Neuronal stem cell (in vitro differentiated cells): ENCODE data around the gene SCN3A.

Experiments
- DNase-seq: peaks from one replicate; pipeline ENCODE4 v3.0.0-alpha.2; 2013; ENCODE audit warnings: low spot score
- H2AFZ ChIP-seq: one replicate; pipeline ENCODE4 v1.6.1; 2013; ENCODE audit warnings: mild to moderate bottlenecking, low read length, inconsistent platforms
- H2AK5ac ChIP-seq: 2 replicates; pipeline ENCODE4 v1.6.1; 2013; ENCODE audit warnings: low read depth, mild to moderate bottlenecking, inconsistent platforms, low read length, moderate library complexity, mixed read lengths
- H2BK120ac ChIP-seq: 2 replicates; pipeline ENCODE4 v1.6.1; 2013; ENCODE audit warnings: low read depth, mild to moderate bottlenecking, inconsistent platforms, low read length, moderate library complexity, mixed read lengths
- H2BK12ac ChIP-seq: one replicate; pipeline ENCODE4 v1.6.1; 2013; ENCODE audit warnings: low read length, inconsistent platforms
- H2BK15ac ChIP-seq: 2 replicates; pipeline ENCODE4 v1.6.1; 2013; ENCODE audit warnings: mild to moderate bottlenecking, low read length, inconsistent platforms, mixed read lengths
- H2BK5ac ChIP-seq: one replicate; pipeline ENCODE4 v1.6.1; 2013; ENCODE audit warnings: inconsistent platforms, mild to moderate bottlenecking, low read length, moderate library complexity
- H3K14ac ChIP-seq: one replicate; pipeline ENCODE4 v1.6.1; 2013; ENCODE audit warnings: low read length, inconsistent platforms
- H3K18ac ChIP-seq: 2 replicates; pipeline ENCODE4 v1.6.1; 2013; ENCODE audit warnings: low read length, inconsistent platforms
- H3K23ac ChIP-seq: 2 replicates; pipeline ENCODE4 v1.6.1; 2013; ENCODE audit warnings: low read depth, mild to moderate bottlenecking, mixed read lengths, low read length, inconsistent platforms; ENCODE audit not compliant: poor library complexity
- H3K27ac ChIP-seq: replicated peaks from 3 replicates; pipeline ENCODE4 v1.5.1; 2013; ENCODE audit warnings: low read length, inconsistent platforms
- H3K27me3 ChIP-seq, 3 experiments: 2 replicates each; pipeline ENCODE4 v1.6.1; 2013; ENCODE audit warnings: low read length in 3 of 3, mild to moderate bottlenecking in 2 of 3, inconsistent platforms in 1 of 3, low read depth in 1 of 3, mixed read lengths in 1 of 3, moderate library complexity in 1 of 3; ENCODE audit not compliant: control insufficient read depth in 3 of 3, insufficient read depth in 3 of 3
- H3K36me3 ChIP-seq, 2 donors: replicated peaks in 1 of 2; 2 replicates each; pipeline ENCODE4 v1.6.1; 2013; ENCODE audit warnings: low read length in 2 of 2; ENCODE audit not compliant: control insufficient read depth in 2 of 2, insufficient read depth in 2 of 2
- H3K4ac ChIP-seq: 2 replicates; pipeline ENCODE4 v1.6.1; 2013; ENCODE audit warnings: inconsistent platforms, mild to moderate bottlenecking, low read length, moderate library complexity
- H3K4me1 ChIP-seq, 2 donors: 1 replicate in 1 of 2; 2 replicates in 1 of 2; pipeline ENCODE4 v1.6.1; 2013; ENCODE audit warnings: low read length in 2 of 2, low read depth in 1 of 2; ENCODE audit not compliant: control insufficient read depth in 2 of 2, insufficient read depth in 1 of 2
- H3K4me2 ChIP-seq: one replicate; pipeline ENCODE4 v1.6.1; 2013; ENCODE audit warnings: mild to moderate bottlenecking, low read length, inconsistent platforms; ENCODE audit not compliant: insufficient read depth, poor library complexity, severe bottlenecking
- H3K4me3 ChIP-seq, 2 donors: 2 replicates each; pipeline ENCODE4 v1.5.1; 2013; ENCODE audit warnings: low read length in 2 of 2, mild to moderate bottlenecking in 2 of 2, inconsistent platforms in 1 of 2, moderate library complexity in 1 of 2
- H3K79me1 ChIP-seq: one replicate; pipeline ENCODE4 v1.6.1; 2013; ENCODE audit warnings: low read depth, mild to moderate bottlenecking, inconsistent platforms, low read length, moderate library complexity
- H3K9ac ChIP-seq: one replicate; pipeline ENCODE4 v1.6.1; 2013; ENCODE audit warnings: mild to moderate bottlenecking, low read depth, low read length, inconsistent platforms; ENCODE audit not compliant: poor library complexity
- H3K9me3 ChIP-seq, 2 donors: replicated peaks in 1 of 2; 2 replicates each; pipeline versions ENCODE3 to v1.6.1; 2013; ENCODE audit warnings: low read length in 2 of 2, mild to moderate bottlenecking in 2 of 2, inconsistent platforms in 1 of 2, low read depth in 1 of 2, mixed read lengths in 1 of 2, moderate library complexity in 1 of 2; ENCODE audit not compliant: control insufficient read depth in 2 of 2, insufficient read depth in 1 of 2
- H4K8ac ChIP-seq: one replicate; pipeline ENCODE4 v1.6.1; 2013; ENCODE audit warnings: low read depth, mild to moderate bottlenecking, inconsistent platforms, low read length, moderate library complexity
- H4K91ac ChIP-seq: one replicate; pipeline ENCODE4 v1.6.1; 2013; ENCODE audit warnings: low read length, low read depth, mild to moderate bottlenecking, inconsistent platforms; ENCODE audit not compliant: poor library complexity
- WGBS, 2 donors: extraction: QIAGEN DNeasy Blood & Tissue Kit; methylation state at CpG; one replicate each; pipeline ENCODE4 v1.1.7; 2013; ENCODE audit warnings: missing lambda C conversion rate in 2 of 2, mixed read lengths in 1 of 2; ENCODE audit not compliant: insufficient read length in 2 of 2, insufficient replicate concordance in 1 of 2; ENCODE audit errors: extremely low coverage in 2 of 2; 5-methylcytosine and 5-hydroxymethylcytosine counted together

Gene SCN3A

GRCh38 chr2:165087933-165088901, 115.6 kb downstream of the SCN3A start:
- H3K27me3 ChIP-seq = no peaks in the 10 kb centered on the region
- WGBS, 2 donors = no CpG with 5 or more reads among the region's 2 CpGs
- no peak overlapping the region for H2BK5ac ChIP-seq

GRCh38 chr2:165086337-165086736, 117.5 kb downstream of the SCN3A start:
- no peak overlapping the region for H3K18ac ChIP-seq
- H3K9me3 ChIP-seq = peaks cover 0 to 9% of the 10 kb centered on the region in 2 donors
- H3K23ac ChIP-seq = no peak overlapping the region
- H4K91ac ChIP-seq = no peak overlapping the region
- H3K79me1 ChIP-seq = no peaks in the 10 kb centered on the region
- H2AFZ ChIP-seq = no peak overlapping the region
- H3K4ac ChIP-seq = no peak overlapping the region
- H2AK5ac ChIP-seq = no peak overlapping the region
- no peak overlapping the region for H3K14ac ChIP-seq
- no peak for DNase-seq
- no peak overlapping the region for H3K4me2 ChIP-seq
- H3K27me3 ChIP-seq = no peaks in the 10 kb centered on the region
- no peak overlapping the region for H2BK12ac ChIP-seq
- no peak overlapping the region for H2BK15ac ChIP-seq
- H2BK5ac ChIP-seq = no peak overlapping the region
- no peak overlapping the region for H3K27ac ChIP-seq
- no peak overlapping the region for H3K4me3 ChIP-seq
- no peak overlapping the region for H4K8ac ChIP-seq
- H2BK120ac ChIP-seq = no peak overlapping the region
- H3K9ac ChIP-seq = no peak overlapping the region
- H3K36me3 ChIP-seq = peaks cover 0 to 2% of the 10 kb centered on the region in 2 donors
- H3K4me1 ChIP-seq = no peaks in the 10 kb centered on the region
- WGBS, 2 donors = no CpG with 5 or more reads among the region's 2 CpGs

More at GRCh38 chr2:165087933-165088901, 115.6 kb downstream of the SCN3A start:
- Histone ChIP-seq H3K18ac (no peak overlapping the region), H3K4ac (no peak overlapping the region), H3K9me3 (no peaks in the 10 kb centered on the region), H2BK12ac (no peak overlapping the region), H3K9ac (no peak overlapping the region), H2BK15ac (no peak overlapping the region), H2BK120ac (no peak overlapping the region), H4K91ac (no peak overlapping the region), H4K8ac (no peak overlapping the region), H3K27ac (no peak overlapping the region), H3K14ac (no peak overlapping the region), H2AFZ (no peak overlapping the region), H3K79me1 (no peaks in the 10 kb centered on the region), H2AK5ac (no peak overlapping the region), H3K4me3 (no peak overlapping the region), H3K4me1 (peaks cover 0 to 1% of the 10 kb centered on the region in 2 donors), H3K36me3 (peaks cover 0 to 15% of the 10 kb centered on the region in 2 donors), H3K4me2 (no peak overlapping the region), H3K23ac (no peak overlapping the region)
- DNase-seq = no peak

GRCh38 chr2:165083326-165083725, 120.5 kb downstream of the SCN3A start:
- no peak overlapping the region for H3K27ac ChIP-seq
- no peak overlapping the region for H3K9ac ChIP-seq
- H3K36me3 ChIP-seq = no peaks in the 10 kb centered on the region
- no peak overlapping the region for H2BK15ac ChIP-seq
- no CpG with 5 or more reads among the region's 4 CpGs for WGBS, 2 donors
- H4K8ac ChIP-seq = no peak overlapping the region
- no peak for DNase-seq
- H2BK5ac ChIP-seq = no peak overlapping the region
- no peak overlapping the region for H3K23ac ChIP-seq
- peaks cover 0 to 9% of the 10 kb centered on the region in 2 donors for H3K9me3 ChIP-seq
- no peaks in the 10 kb centered on the region for H3K79me1 ChIP-seq
- no peak overlapping the region for H2BK12ac ChIP-seq
- H4K91ac ChIP-seq = no peak overlapping the region
- no peak overlapping the region for H3K14ac ChIP-seq
- H2BK120ac ChIP-seq = no peak overlapping the region
- H3K27me3 ChIP-seq = no peaks in the 10 kb centered on the region
- H3K4me2 ChIP-seq = no peak overlapping the region
- H3K18ac ChIP-seq = no peak overlapping the region
- no peak overlapping the region for H3K4ac ChIP-seq
- H2AFZ ChIP-seq = no peak overlapping the region
- H3K4me3 ChIP-seq = no peak overlapping the region
- H2AK5ac ChIP-seq = no peak overlapping the region
- no peaks in the 10 kb centered on the region for H3K4me1 ChIP-seq

GRCh38 chr2:165082479-165082878, 121.4 kb downstream of the SCN3A start:
- H3K23ac ChIP-seq = no peak overlapping the region
- H3K14ac ChIP-seq = no peak overlapping the region
- peaks cover 0 to 9% of the 10 kb centered on the region in 2 donors for H3K9me3 ChIP-seq
- no peak overlapping the region for H4K91ac ChIP-seq
- H3K9ac ChIP-seq = no peak overlapping the region
- H4K8ac ChIP-seq = no peak overlapping the region
- no peak overlapping the region for H2AFZ ChIP-seq
- no peak overlapping the region for H3K27ac ChIP-seq
- H3K4me1 ChIP-seq = no peaks in the 10 kb centered on the region
- H2BK12ac ChIP-seq = no peak overlapping the region
- H3K4ac ChIP-seq = no peak overlapping the region
- DNase-seq = no peak
- H2BK15ac ChIP-seq = no peak overlapping the region
- no peak overlapping the region for H3K18ac ChIP-seq
- H2BK120ac ChIP-seq = no peak overlapping the region
- H2BK5ac ChIP-seq = no peak overlapping the region
- H3K4me2 ChIP-seq = no peak overlapping the region
- no peak overlapping the region for H3K4me3 ChIP-seq
- H3K79me1 ChIP-seq = no peaks in the 10 kb centered on the region
- H3K27me3 ChIP-seq = no peaks in the 10 kb centered on the region
- no peaks in the 10 kb centered on the region for H3K36me3 ChIP-seq
- H2AK5ac ChIP-seq = no peak overlapping the region
